Motor neuron (in vitro differentiated cells): ENCODE results near the gene SLC40A1. TPM values are rescaled to one million over a fixed set of nuclear protein-coding genes. Genes with fewer than 3 reads are reported as not detected.

ENCODE experiments used
- ATAC-seq, 8 experiments: fragments of 200-7000 bp; cut with Tn5 transposase; replicated peaks in 6 of 8; 2 replicates each; pipeline ENCODE4 v1.8.0; 2021; ENCODE audit warnings: mild to moderate bottlenecking in 8 of 8, moderate library complexity in 8 of 8
- H3K27ac ChIP-seq, 2 donors: fragments of 250-450 bp; sonication (Bioruptor Pico); 2 replicates each; pipeline ENCODE4 v1.9.0; 2021; ENCODE audit warnings: antibody characterized with exemption in 2 of 2, mild to moderate bottlenecking in 2 of 2, moderate library complexity in 1 of 2
- H3K4me1 ChIP-seq, 2 donors: fragments of 250-450 bp; sonication (Bioruptor Pico); replicated peaks in 1 of 2; 2 replicates each; pipeline ENCODE4 v1.6.1; 2021; ENCODE audit warnings: antibody characterized with exemption in 2 of 2, mild to moderate bottlenecking in 2 of 2, moderate library complexity in 1 of 2
- H3K4me3 ChIP-seq, 5 donors: fragments of 250-450 bp; sonication (Bioruptor Pico); 2 replicates each; pipeline ENCODE4 v1.9.0; 2021; ENCODE audit warnings: antibody characterized with exemption in 5 of 5, mild to moderate bottlenecking in 5 of 5, moderate library complexity in 4 of 5
- WGBS, 10 experiments: fragments of 450-650 bp; shearing (Covaris generic); methylation state at CpG; one replicate each; pipeline ENCODE4 v1.0.0; 2022; 5-methylcytosine and 5-hydroxymethylcytosine counted together
- in situ Hi-C, 9 experiments: fragments of 400-800 bp; cut with MboI; loops; one replicate each; pipeline ENCODE4 v1.15.0; 2021; ENCODE audit warnings: low sequenced_read_pairs in 9 of 9, low pct_unique_long_range_greater_than_20kb in 2 of 9; ENCODE audit not compliant: unreplicated experiment in 9 of 9
- total RNA-seq, 8 experiments: library from RNA; unstranded; fragments of 300-600 nt; gene quantifications; 2 replicates each; pipeline versions ENCODE4 v1.2.3 to v1.2.4, GENCODE V29; 2022

SLC40A1 gene
- total RNA-seq, 8 experiments from 2014 or later = 3.1 to 27.6 (median 4.1) TPM

DNA sequence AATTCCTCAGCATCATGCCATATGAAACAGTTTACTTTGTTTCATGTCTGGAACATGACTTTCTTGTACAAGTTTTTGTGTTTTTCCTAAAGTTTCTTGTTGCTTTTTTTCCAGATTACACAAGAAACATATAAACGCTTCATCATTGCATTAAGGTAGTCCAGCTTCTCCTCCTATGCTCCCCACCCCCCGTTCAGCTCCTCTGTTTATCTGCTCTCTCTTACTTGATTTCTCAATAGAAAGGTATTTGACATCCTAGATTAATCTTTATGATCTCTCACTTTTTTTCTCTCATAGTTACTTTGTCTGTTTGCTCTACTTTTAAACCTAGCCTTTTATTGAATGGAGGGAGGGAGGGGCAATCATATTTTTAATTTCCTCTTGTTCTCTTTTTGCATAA, 25.4 kb downstream of the SLC40A1 start:
- H3K27ac ChIP-seq = no peak overlapping the region
- in situ Hi-C loops = no loop called here
- WGBS, 10 experiments = 21 to 100% (median 84%) methylated on average over 2 of the region's 2 CpGs; no CpG with 5 or more reads in 1 of the 10 experiments
- no peak overlapping the region for H3K4me3 ChIP-seq
- H3K4me1 ChIP-seq = no peaks in the 10 kb centered on the region
- ATAC-seq = no peak

DNA sequence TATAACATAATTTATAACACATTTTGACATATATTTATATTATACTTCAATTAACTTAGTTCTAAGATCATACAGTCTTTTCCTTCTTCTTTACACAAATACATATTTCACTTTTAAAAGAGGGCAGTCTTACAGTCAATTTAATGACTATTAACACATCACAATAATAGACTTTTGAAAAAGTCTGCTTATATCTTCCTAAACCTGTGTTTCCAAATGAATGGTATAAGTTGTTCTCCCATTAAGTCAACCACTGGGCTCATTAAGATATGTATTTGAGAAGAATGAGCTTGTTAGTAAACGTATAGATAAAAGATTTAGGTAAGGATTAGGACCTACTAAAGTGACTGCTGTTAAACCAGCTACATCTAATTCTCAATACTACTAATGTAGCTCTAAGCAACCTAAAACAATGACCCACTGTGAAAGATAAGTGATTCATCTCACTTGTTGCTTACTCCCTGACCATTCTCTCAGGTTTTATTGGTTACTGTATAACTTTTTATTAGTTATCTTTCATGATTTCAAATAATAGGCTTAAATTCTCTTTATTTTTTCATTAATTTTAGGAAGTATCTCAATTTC, 27.0 kb downstream of the SLC40A1 start:
- Histone ChIP-seq H3K27ac (no peak overlapping the region), H3K4me3 (no peak overlapping the region), H3K4me1 (no peaks in the 10 kb centered on the region)
- no peak for ATAC-seq
- WGBS, 10 experiments = 50 to 100% (median 80%) methylated on average over 1 of the region's 1 CpG; no CpG with 5 or more reads in 1 of the 10 experiments
- in situ Hi-C loops = no loop called here

DNA sequence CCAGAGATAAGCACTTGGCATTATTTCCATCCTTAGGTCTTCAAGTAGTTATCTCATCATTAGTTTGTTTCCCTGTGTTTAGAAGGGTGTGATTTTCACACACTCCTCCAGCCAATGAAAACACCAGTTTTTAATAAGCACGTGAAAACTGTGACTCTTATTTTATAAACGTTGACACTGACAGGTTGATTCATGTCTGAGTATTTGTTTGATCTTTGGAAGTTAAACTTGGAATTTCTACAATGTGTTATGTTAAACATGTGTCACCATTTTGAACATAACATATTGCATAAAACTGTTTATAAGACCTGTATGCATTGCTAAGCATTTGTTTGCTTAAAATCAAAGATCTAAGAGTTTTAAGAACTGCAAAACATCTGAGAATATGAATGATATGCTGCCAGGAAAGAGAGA, 27.6 kb downstream of the SLC40A1 start:
- peak in 2 of 8 experiments; percentile 30 to 67 for ATAC-seq

DNA sequence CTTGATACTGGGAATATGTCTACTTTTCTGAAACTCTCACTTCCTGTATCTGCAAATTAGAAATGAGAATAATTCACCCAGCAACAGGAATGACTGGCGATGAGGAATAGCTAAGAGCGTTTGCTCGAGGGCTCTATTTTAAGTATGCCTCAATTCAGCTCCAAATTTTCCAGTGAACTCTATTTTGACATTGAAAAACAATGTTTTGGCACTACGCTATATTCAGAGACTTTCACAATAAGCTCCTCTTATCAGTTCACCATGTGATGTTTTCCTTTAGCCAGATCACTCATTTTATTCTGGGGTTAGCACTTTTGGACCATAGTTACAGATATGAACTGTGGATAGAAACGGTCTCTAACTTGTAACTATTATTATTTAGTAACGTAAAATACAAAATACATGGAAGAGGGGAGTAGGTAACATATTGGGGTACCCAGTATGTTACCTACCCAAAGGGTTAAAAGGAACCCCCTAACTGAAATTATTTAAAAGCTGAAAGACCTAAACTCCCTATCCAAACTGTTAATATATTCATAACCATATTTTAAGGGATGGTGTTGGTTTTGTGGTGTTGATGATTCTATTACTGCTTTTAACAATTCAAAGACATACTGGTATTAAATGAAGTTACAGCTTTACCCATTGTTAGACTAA, 28.1 kb downstream of the SLC40A1 start:
- Histone ChIP-seq H3K4me1 (no peaks in the 10 kb centered on the region), H3K27ac (no peak overlapping the region), H3K4me3 (no peak overlapping the region)
- WGBS, 10 experiments = 33 to 100% (median 65%) methylated on average over 2 to 6 of the region's 6 CpGs
- ATAC-seq = no peak
- in situ Hi-C loops = no loop called here

More for the DNA sequence above, 27.6 kb downstream of the SLC40A1 start:
- WGBS, 10 experiments = 0 to 57% (median 35%) methylated on average over 1 to 2 of the region's 2 CpGs; no CpG with 5 or more reads in 3 of the 10 experiments
- in situ Hi-C loops = no loop called here
- Histone ChIP-seq H3K27ac (no peak overlapping the region), H3K4me1 (no peaks in the 10 kb centered on the region), H3K4me3 (no peak overlapping the region)

DNA sequence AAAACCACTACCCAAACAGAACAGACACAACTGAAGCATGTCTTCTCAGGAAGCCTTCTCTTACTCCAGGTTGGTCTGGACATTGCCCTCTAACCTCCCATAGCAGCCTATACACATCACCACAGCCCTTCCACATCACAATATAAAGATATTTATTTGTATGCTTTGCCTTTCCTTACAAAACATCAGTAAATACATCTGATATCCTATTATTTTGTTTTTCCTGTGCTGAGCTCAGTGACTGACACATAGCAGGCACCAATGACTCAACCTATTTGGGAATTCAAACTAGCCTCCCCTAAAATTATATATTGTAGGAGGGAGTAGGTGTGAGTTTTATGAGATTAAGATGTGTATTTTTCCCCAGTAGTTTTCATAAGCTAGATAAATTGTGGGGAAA, 28.8 kb downstream of the SLC40A1 start:
- in situ Hi-C loops = no loop called here
- Histone ChIP-seq H3K4me3 (no peak overlapping the region), H3K27ac (no peak overlapping the region), H3K4me1 (no peaks in the 10 kb centered on the region)
- no peak for ATAC-seq

DNA sequence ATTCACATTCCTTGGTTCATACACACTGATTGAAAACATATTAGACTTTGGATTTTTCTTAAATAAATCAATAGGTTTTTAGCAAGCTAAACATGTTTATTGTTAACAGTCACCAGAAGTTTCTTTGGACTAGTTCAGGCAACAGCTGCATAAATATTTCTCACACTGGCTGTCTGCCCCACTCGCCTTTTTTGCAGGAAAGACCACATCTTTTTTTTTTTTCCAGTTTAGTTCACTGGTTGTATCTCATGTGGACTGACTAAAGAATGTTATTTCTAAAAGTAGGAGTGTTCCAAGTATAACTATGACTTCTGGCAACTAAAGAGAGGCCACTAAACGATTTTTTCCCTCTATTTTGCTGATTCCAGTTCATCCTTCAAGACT, 31.1 kb downstream of the SLC40A1 start:
- no peak for ATAC-seq
- no peak overlapping the region for H3K4me3 ChIP-seq
- in situ Hi-C loops = no loop called here
- 5 to 80% (median 68%) methylated on average over 1 to 2 of the region's 2 CpGs for WGBS, 10 experiments
- H3K27ac ChIP-seq = no peak overlapping the region
- no peaks in the 10 kb centered on the region for H3K4me1 ChIP-seq

DNA sequence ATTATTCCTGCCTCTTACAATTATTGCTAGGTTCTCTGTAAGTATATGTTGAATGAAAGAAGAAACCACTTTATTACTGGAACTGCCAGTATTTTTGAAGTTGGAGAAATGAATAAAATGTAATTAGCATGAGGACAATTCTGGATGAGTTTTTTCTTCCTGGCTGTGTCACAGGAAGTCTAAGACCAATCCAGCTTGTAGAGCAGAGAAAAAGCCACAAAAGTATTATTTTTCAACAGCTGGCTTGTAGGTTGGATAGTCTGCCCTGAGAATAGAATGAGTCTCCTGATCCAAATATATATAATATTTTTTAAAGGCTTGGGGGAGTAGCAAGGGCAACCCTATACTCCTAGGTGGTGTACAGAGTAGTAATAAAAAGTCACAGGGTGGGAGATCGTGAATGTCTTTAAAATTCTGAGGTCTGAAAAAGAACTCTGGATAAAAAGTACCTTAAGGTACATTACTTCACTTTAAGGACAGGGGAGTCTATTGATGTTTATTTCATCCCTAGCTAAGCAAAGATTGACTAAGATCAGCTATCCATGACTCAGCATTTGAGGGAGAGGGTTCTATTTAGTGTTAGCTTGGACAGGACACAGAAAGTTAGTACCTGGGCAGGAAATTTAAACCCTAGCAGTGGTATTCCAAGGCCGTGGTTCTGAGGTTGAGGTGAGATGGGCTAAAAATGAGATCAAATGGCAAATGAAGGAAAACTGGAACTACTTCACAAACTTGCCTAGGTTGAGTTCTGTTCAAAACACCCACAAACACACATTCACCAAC, 31.7 kb downstream of the SLC40A1 start:
- 10 to 100% (median 75%) methylated on average over 1 to 2 of the region's 2 CpGs; no CpG with 5 or more reads in 1 of the 10 experiments for WGBS, 10 experiments
- H3K4me1 ChIP-seq = peaks cover 0 to 2% of the 10 kb centered on the region in 2 donors
- no peak overlapping the region for H3K27ac ChIP-seq
- in situ Hi-C loops = no loop called here
- no peak overlapping the region for H3K4me3 ChIP-seq
- peak in 2 of 8 experiments; percentile 55 to 74 for ATAC-seq

DNA sequence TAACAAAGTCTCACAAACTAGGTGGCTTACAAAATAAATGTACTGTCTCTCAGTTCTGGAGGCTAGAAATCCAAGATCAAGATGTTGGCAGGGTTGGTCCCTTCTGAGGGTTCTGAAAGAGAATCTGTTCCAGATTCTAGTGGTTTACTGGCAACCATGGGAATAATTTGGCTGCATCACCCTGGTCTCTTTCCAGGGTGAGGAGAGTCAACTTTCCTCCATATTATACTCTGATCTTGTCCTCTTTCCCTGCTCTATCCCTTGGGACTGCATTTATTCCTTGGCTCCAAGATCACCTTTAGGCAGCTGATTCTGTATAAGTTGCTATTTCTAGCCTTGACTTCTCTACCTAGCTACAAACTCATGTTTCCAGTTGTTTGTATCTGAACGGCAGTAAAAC, 35.2 kb downstream of the SLC40A1 start:
- ATAC-seq = no peak
- Histone ChIP-seq H3K4me1 (peaks cover 0 to 2% of the 10 kb centered on the region in 2 donors), H3K4me3 (no peak overlapping the region), H3K27ac (no peak overlapping the region)
- WGBS, 10 experiments = 0 to 88% (median 40%) methylated on average over 1 of the region's 1 CpG; no CpG with 5 or more reads in 2 of the 10 experiments
- in situ Hi-C loops = no loop called here

DNA sequence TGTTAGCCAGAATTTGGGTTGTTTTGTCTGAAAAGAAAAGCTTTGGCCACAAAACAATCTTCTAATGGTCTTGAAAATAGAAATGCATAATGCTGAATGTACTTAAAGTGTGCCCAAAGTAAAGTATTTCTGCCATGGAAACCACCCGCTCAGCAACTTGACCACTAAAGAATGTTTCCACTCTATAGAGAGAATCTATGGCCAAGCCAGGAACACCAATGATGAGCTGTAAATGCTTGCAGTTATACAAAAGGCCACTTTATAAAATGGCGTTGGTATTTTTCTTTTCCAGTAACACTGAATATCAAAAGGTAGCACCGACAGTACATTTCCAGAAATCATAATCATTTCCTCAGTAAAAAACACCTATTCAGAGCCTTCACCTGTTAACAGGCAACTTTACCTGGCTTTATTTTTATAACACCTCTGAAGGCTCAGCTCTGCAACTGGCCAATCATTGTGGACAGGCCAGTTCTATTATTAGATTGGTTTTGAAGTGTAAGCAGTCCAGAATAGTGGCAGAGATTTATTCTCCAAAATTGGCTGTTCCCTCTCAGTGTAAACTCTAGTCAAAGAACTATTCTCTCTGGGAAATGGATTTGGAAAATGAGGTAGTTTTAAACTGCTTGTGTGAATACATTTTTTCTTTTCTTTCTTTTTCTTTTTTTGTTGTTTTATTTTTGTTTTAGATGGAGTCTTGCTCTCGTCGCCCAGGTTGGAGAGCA, 36.1 kb downstream of the SLC40A1 start:
- ATAC-seq = peak in 3 of 8 experiments; percentile 37 to 91 (median 49)
- Histone ChIP-seq H3K4me3 (no peak overlapping the region), H3K27ac (no peak overlapping the region), H3K4me1 (peaks cover 0 to 2% of the 10 kb centered on the region in 2 donors)
- 68 to 100% (median 85%) methylated on average over 2 to 5 of the region's 5 CpGs for WGBS, 10 experiments
- in situ Hi-C loops = no loop called here

DNA sequence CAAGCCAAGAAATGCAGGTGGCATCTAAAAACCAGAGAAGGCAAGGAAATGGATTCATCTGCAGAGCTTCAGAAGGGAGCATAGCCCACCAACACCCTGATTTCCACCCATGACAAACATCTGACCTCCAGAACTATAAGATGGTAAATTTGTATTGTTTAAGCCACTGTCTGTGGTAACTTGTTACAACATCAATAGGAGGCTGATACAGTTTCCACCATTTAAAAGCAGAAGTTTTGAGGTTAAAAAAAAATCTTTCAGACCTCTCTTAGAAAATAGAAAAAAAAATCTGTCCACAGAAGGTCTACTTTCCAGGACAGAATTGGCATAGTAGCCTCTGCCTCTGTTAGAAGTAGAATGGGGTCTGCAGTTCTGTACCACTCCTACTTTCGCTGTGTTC, 37.2 kb downstream of the SLC40A1 start:
- Histone ChIP-seq H3K27ac (no peak overlapping the region), H3K4me3 (no peak overlapping the region), H3K4me1 (peaks cover 0 to 2% of the 10 kb centered on the region in 2 donors)
- no peak for ATAC-seq
- 25 to 100% (median 60%) methylated on average over 1 of the region's 1 CpG; no CpG with 5 or more reads in 5 of the 10 experiments for WGBS, 10 experiments
- in situ Hi-C loops = no loop called here

DNA sequence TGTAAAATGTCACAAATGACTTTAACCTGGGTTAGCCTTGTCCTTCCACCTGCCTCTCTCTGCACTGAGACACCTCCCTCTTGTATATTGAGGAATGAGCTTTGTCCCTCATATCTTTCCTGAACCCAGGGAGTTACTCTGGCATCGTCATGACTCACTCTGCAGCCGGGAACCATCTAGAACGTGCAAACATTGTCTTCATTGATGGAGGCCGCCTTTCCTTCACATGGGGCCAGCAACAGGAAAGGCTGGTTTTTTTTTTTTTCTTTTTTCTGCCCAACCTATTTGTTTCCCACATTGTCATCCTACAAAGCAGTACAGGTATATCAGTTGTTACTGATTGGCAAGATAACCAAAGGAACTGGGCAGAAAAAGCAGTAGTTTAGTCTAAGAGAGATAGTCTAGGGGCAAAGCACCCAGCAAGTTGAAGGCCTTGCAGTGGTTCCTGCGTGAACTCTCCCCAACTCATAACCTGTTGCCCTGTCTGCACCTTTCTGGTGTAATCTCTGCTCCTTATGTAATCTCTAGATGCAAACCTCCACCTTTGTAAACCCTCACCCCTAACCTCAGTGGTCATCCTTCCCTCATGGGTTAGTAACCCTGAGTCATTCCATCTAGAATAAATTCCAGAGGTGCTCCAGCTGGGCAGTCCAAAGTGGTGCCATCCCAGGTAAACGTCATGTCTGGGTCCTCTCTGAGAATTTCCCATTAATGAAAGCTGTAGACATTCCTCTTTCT, 38.3 kb downstream of the SLC40A1 start:
- in situ Hi-C loops = no loop called here
- no peak for ATAC-seq
- no peak overlapping the region for H3K27ac ChIP-seq
- WGBS, 10 experiments = 41 to 100% (median 89%) methylated on average over 1 to 6 of the region's 6 CpGs; no CpG with 5 or more reads in 3 of the 10 experiments
- H3K4me3 ChIP-seq = no peak overlapping the region
- H3K4me1 ChIP-seq = peaks cover 0 to 2% of the 10 kb centered on the region in 2 donors

DNA sequence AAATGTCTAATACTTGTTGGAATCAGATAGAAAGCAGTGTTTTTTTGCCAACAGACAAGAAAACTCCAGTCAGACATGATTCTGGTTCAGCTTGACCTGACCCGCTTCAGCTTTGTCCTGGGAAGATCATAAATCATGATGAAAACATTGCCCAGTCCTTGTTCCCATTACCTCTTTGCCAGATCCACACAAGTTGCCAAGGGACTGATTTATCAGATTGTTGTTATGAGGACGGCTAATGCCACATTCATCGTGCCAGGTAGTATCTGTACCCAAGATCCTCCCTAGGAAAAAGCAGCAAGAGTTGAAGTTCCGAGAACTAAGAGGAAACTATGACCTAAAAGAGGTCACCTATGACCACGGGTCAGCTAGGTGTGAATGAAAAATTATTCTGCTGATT, 39.0 kb downstream of the SLC40A1 start:
- Histone ChIP-seq H3K4me1 (peaks cover 0 to 2% of the 10 kb centered on the region in 2 donors), H3K27ac (no peak overlapping the region), H3K4me3 (no peak overlapping the region)
- peak in 1 of 8 experiments; percentile 17 for ATAC-seq
- in situ Hi-C loops = no loop called here
- 23 to 100% (median 83%) methylated on average over 1 to 5 of the region's 5 CpGs; no CpG with 5 or more reads in 2 of the 10 experiments for WGBS, 10 experiments
